ENCODE measurements around the gene EIF4ENIF1. TPM values are rescaled to one million over a fixed set of nuclear protein-coding genes. Genes with fewer than 3 reads are reported as not detected.
"Not testable (repeated sequence)": the region's sequence is repeated elsewhere in the genome, so short reads cannot be mapped to it uniquely, and the experiment has no call there.

Gene EIF4ENIF1
- polyA plus RNA-seq, 3 donors from 2014 or later: 6.9 to 21.1 (median 9.7) TPM

GRCh38 chr22:31446767-31447166, 42.9 kb downstream of the EIF4ENIF1 start:
- Mint-ChIP-seq H3K4me1 (peaks cover 0 to 4% of the 10 kb centered on the region in 2 donors), H3K27me3 (ENCODE audit: low read depth in 3 of 3) (no peaks in the 10 kb centered on the region), H3K4me3 (no peak overlapping the region), H3K27ac (no peak overlapping the region), H3K9me3 (no peaks in the 10 kb centered on the region), H3K36me3 (peaks cover 6 to 27% (median 15%) of the 10 kb centered on the region in 3 donors)
- no peak for DNase-seq

DNA sequence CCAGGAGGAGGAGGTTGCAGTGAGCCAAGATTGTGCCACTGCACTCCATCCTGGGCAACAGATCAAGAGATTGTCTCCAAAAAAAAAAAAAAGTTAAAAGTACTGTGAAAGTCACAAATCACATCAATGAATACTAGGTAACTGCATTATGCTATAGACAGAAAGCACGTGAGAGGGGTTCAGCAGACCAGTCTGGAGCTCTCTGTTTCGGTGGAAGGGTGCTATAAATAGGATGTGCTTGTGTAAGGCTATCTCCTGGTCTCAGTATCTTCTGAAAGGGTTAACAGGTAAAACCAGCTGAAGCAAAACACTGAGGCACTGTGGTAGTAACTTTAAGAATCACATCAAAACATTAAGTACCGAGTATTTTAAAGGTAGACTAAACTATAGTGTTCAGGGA, 43.4 kb downstream of the EIF4ENIF1 start:
- DNase-seq: no peak
- Mint-ChIP-seq H3K36me3 (peaks cover 6 to 27% (median 15%) of the 10 kb centered on the region in 3 donors), H3K4me1 (no peaks in the 10 kb centered on the region), H3K4me3 (no peak overlapping the region), H3K9me3 (no peaks in the 10 kb centered on the region), H3K27me3 (ENCODE audit: low read depth in 3 of 3) (peaks cover 0 to 2% (median 0%) of the 10 kb centered on the region in 3 donors), H3K27ac (no peak overlapping the region)

GRCh38 chr22:31445642-31446041, 44.0 kb downstream of the EIF4ENIF1 start:
- peaks cover 0 to 2% (median 0%) of the 10 kb centered on the region in 3 donors for H3K27me3 Mint-ChIP-seq (ENCODE audit: low read depth in 3 of 3)
- H3K9me3 Mint-ChIP-seq: no peaks in the 10 kb centered on the region
- peak overlapping the region in 1 of 6 donors; percentile 50 for H3K27ac Mint-ChIP-seq
- no peak for DNase-seq
- H3K4me3 Mint-ChIP-seq: no peak overlapping the region
- H3K4me1 Mint-ChIP-seq: no peaks in the 10 kb centered on the region
- H3K36me3 Mint-ChIP-seq: peaks cover 6 to 28% (median 15%) of the 10 kb centered on the region in 3 donors

DNA sequence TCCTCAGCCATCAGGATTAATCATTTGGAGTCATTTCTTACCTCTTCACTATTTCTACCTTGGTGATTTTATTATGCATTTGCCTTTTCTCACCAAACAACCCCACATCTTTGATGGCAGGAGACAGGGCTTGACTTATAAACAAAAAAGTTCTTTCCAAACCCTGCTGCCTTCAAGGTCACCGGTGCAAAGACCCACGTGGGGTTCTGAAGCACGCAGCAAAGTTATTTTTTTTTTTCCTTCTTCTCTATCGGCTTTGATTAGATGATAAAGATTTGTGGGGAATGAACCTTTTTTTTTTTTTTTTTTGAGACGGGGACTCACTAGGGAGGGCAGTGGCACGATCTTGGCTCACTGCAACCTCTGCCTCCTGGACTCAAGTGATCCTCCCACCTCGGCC, 46.1 kb downstream of the EIF4ENIF1 start:
- peaks cover 0 to 2% (median 0%) of the 10 kb centered on the region in 3 donors for H3K27me3 Mint-ChIP-seq (ENCODE audit: low read depth in 3 of 3)
- H3K36me3 Mint-ChIP-seq: peaks cover 4 to 34% (median 19%) of the 10 kb centered on the region in 3 donors
- no peak for DNase-seq
- H3K4me1 Mint-ChIP-seq: no peaks in the 10 kb centered on the region
- H3K4me3 Mint-ChIP-seq: no peak overlapping the region
- peak overlapping the region in 1 of 6 donors; percentile 69 for H3K27ac Mint-ChIP-seq
- no peaks in the 10 kb centered on the region for H3K9me3 Mint-ChIP-seq

DNA sequence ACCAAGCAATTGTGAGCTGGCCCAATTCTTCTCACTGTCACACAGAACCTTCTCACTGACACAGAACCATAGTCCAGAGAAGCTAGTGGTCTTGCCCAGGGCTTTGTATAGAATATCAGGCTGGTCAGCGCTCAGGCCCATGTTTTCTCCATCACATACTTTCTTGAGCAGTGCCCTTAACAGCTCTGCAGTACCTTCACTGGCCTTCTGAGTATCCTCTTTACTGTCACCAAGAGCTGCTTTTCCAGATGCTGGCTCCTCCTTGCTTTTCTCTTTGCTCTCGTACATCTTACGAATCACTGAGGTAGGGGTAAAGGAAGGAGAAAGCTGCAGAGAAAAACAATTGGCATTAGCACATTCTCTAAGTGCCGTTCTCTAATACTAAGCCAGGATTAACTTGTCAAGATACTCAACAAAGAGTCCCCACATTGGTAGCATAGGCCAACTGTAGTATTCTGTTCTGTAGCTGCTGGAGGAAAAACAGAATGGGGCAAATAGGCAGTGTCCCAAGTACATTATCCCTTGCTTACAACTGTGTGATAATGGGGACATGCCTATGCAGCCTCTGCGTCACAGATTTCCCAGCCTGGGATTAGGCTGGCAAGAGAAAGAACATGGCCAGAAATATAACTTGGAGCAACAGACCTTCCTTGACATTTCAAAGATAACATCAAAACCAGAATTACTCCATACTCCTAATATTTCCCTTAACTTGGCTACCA, 46.7 kb downstream of the EIF4ENIF1 start:
- H3K9me3 Mint-ChIP-seq: no peaks in the 10 kb centered on the region
- H3K4me3 Mint-ChIP-seq: no peak overlapping the region
- no peaks in the 10 kb centered on the region for H3K4me1 Mint-ChIP-seq
- no peak for DNase-seq
- peaks cover 3 to 37% (median 21%) of the 10 kb centered on the region in 3 donors for H3K36me3 Mint-ChIP-seq
- peak overlapping the region in 4 of 6 donors; percentile 10 to 69 (median 38) for H3K27ac Mint-ChIP-seq
- peaks cover 0 to 2% (median 0%) of the 10 kb centered on the region in 3 donors for H3K27me3 Mint-ChIP-seq (ENCODE audit: low read depth in 3 of 3)

DNA sequence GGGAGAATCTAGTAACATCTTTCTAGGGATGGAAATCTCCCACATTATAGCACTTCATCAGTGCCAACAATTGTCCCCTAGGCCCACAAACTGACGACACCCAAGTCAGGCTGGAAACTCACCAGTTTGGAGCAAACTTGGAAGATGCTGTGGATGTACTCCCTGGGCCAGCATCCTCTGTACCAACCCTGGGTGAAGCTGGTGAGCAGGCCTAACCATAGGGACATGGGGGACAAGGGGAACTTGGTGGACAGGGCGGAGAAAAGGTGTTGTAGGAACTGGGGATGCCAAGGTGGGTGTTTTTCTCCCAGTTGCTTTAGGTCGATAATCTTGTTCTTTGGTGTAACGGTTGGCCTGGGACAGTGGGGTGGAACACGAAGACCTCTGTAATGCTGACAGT, 48.0 kb downstream of the EIF4ENIF1 start:
- Mint-ChIP-seq H3K27ac (peak overlapping the region in 2 of 6 donors; percentile 37 to 85), H3K36me3 (peaks cover 6 to 49% (median 31%) of the 10 kb centered on the region in 3 donors)

DNA sequence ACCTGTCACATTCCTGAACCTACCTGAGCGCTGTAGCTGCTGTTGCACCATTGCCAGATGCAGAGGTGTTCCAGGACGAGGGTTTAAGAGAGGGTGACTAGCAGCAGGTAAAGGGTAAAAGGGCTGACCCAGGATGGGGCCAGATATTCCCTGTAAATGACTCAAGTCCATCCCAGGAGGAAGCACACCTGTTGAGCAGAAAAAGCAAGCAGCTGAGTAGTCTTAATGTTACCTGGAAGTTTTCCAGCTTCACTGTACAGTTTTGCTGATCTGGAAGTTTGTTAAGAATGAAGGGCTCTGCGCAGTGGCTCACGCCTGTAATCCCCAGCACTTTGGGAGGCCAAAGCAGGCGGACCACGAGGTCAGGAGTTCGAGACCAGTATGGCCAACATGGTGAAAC, 49.0 kb downstream of the EIF4ENIF1 start:
- H3K4me3 Mint-ChIP-seq: no peak overlapping the region
- H3K4me1 Mint-ChIP-seq: no peaks in the 10 kb centered on the region
- H3K9me3 Mint-ChIP-seq: no peaks in the 10 kb centered on the region
- peak overlapping the region in 1 of 6 donors; percentile 8 for H3K27ac Mint-ChIP-seq
- H3K27me3 Mint-ChIP-seq (ENCODE audit: low read depth in 3 of 3): peaks cover 0 to 2% (median 0%) of the 10 kb centered on the region in 3 donors
- DNase-seq: no peak
- peaks cover 6 to 53% (median 31%) of the 10 kb centered on the region in 3 donors for H3K36me3 Mint-ChIP-seq

More for the DNA sequence above, 48.0 kb downstream of the EIF4ENIF1 start:
- Mint-ChIP-seq H3K4me3 (no peak overlapping the region), H3K4me1 (no peaks in the 10 kb centered on the region), H3K9me3 (no peaks in the 10 kb centered on the region), H3K27me3 (ENCODE audit: low read depth in 3 of 3) (peaks cover 0 to 2% (median 0%) of the 10 kb centered on the region in 3 donors)
- no peak for DNase-seq

GRCh38 chr22:31439808-31440207, 49.8 kb downstream of the EIF4ENIF1 start:
- H3K36me3 Mint-ChIP-seq: peaks cover 5 to 54% (median 31%) of the 10 kb centered on the region in 3 donors
- peaks cover 0 to 3% (median 0%) of the 10 kb centered on the region in 3 donors for H3K27me3 Mint-ChIP-seq (ENCODE audit: low read depth in 3 of 3)
- H3K27ac Mint-ChIP-seq: peak overlapping the region in 1 of 6 donors; percentile 71
- no peaks in the 10 kb centered on the region for H3K4me1 Mint-ChIP-seq
- H3K4me3 Mint-ChIP-seq: no peak overlapping the region
- no peak for DNase-seq
- no peaks in the 10 kb centered on the region for H3K9me3 Mint-ChIP-seq

- Mint-ChIP-seq H3K4me3 (no peak overlapping the region), H3K9me3 (no peaks in the 10 kb centered on the region), H3K27ac (peak overlapping the region in 1 of 6 donors; percentile 40), H3K36me3 (peaks cover 9 to 57% (median 27%) of the 10 kb centered on the region in 3 donors), H3K27me3 (ENCODE audit: low read depth in 3 of 3) (peaks cover 0 to 2% (median 0%) of the 10 kb centered on the region in 3 donors), H3K4me1 (no peaks in the 10 kb centered on the region)
- no peak for DNase-seq
Measured at GRCh38 chr22:31436132-31436531, 53.5 kb downstream of the EIF4ENIF1 start.

DNA sequence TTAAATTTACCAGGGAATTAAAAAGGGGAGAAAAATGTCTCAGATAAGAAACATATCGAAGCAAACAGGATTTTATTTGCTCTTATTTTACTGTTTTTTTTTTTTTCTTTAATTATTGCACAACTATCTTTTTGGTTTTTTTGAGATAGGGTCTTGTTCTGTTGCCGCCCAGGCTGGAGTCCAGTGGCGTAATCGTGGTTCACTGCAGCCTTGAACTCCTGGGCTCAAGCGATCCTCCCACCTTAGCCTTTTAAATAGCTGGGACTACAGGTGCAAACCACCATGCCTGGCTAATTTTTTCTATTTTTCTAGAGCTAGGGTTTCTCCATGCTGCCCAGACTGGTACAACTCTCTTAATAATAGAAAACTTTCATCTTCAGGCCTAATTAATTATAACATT, 57.7 kb downstream of the EIF4ENIF1 start:
- Mint-ChIP-seq H3K36me3 (peaks cover 13 to 57% (median 25%) of the 10 kb centered on the region in 3 donors), H3K27me3 (ENCODE audit: low read depth in 3 of 3) (peaks cover 0 to 2% (median 2%) of the 10 kb centered on the region in 3 donors), H3K4me3 (no peak overlapping the region), H3K4me1 (no peaks in the 10 kb centered on the region), H3K27ac (peak overlapping the region in 1 of 6 donors; percentile 33), H3K9me3 (no peaks in the 10 kb centered on the region)
- no peak for DNase-seq

DNA sequence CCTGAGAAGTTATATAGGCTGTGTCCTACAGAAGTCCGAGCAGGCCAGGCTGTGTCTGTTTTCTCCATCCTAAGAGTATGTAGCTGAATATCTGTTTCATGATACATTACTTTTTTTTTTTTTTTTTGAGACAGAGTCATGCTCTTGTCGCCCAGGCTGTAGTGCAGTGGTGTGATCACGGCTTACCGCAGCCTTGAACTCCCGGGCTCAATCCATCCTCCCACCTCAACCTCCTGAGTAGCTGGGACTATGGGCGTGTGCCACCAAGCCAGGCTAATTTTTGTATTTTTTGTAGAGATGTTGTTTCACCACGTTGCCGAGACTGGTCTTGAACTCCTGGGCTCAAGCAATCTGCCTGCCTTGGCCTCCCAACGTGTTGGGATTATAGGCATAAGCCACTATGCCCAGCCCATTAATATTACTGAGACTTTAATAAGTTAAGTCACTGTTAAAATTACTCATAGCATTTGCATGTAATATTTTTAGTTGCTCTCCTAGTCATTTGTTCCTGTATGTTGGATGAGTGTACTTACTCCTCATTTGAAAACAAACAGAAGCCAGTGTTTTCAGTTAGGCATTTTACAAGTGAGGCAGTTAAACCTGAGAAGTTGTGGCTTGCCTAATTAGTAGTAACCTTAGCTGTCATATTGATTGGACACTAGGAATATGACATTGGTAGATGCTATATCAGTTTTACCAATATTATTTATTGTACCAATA, 64.2 kb downstream of the EIF4ENIF1 start:
- Mint-ChIP-seq H3K36me3 (peaks cover 26 to 45% (median 28%) of the 10 kb centered on the region in 3 donors), H3K9me3 (no peaks in the 10 kb centered on the region), H3K27ac (no peak overlapping the region), H3K4me3 (no peak overlapping the region), H3K4me1 (no peaks in the 10 kb centered on the region), H3K27me3 (ENCODE audit: low read depth in 3 of 3) (no peaks in the 10 kb centered on the region)
- no peak for DNase-seq

- peaks cover 11 to 17% (median 15%) of the 10 kb centered on the region in 3 donors for H3K36me3 Mint-ChIP-seq
- not testable (repeated sequence) for H3K4me3 Mint-ChIP-seq; DNase-seq; H3K27me3 Mint-ChIP-seq (ENCODE audit: low read depth in 3 of 3); H3K9me3 Mint-ChIP-seq
- peak overlapping the region in 1 of 6 donors; percentile 3 for H3K27ac Mint-ChIP-seq
- peaks cover 21 to 43% of the 10 kb centered on the region in 2 donors for H3K4me1 Mint-ChIP-seq
Measured at GRCh38 chr22:31402350-31402749, 87.3 kb downstream of the EIF4ENIF1 start.

DNA sequence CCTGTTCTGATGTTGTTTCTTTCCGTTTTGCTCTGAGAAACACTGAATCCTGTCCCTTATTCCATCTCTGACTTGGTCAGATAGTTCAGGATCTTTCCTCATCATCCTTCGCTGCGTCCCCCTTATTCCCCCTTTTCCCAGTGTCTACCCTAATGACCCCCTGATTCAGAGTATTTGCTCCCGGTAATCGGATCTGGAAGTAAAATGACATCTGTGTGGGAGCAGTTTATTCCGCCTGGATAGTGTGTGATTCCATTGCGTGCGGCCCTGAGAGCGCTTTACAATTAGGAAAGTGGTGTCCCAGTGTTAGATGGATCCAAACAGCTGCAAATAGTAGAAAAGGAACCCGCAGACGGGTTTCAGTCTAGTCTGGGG, 89.6 kb downstream of the EIF4ENIF1 start:
- H3K4me1 Mint-ChIP-seq: peaks cover 20 to 31% of the 10 kb centered on the region in 2 donors

More for the DNA sequence above, 89.6 kb downstream of the EIF4ENIF1 start:
- Mint-ChIP-seq H3K27ac (peak overlapping the region; percentile 91 to 98 (median 96)), H3K9me3 (no peaks in the 10 kb centered on the region), H3K27me3 (ENCODE audit: low read depth in 3 of 3) (peaks cover 0 to 3% (median 0%) of the 10 kb centered on the region in 3 donors), H3K4me3 (peak overlapping the region; percentile 94 to 98 (median 95)), H3K36me3 (peaks cover 5 to 8% (median 6%) of the 10 kb centered on the region in 3 donors)
- DNase-seq: no peak
